Liver (tissue), 9 donors: ENCODE data around the gene TCF12. TPM values are rescaled to one million over a fixed set of nuclear protein-coding genes. Genes with fewer than 3 reads are reported as not detected.

Source experiments
- DNase-seq: peaks from one replicate; pipeline ENCODE4 v3.0.0-alpha.2; 2017; ENCODE audit warnings: low spot score
- H3K27ac ChIP-seq, 2 donors: one replicate each; pipeline ENCODE4 v1.7.0; 2013; ENCODE audit warnings: inconsistent platforms in 2 of 2, low read length in 2 of 2, control low read depth in 1 of 2, low read depth in 1 of 2, mild to moderate bottlenecking in 1 of 2
- H3K27me3 ChIP-seq, 4 donors: one replicate each; pipeline versions ENCODE4 v1.6.1 to v1.7.0; 2013; ENCODE audit warnings: low read length in 3 of 4, inconsistent platforms in 1 of 4, mild to moderate bottlenecking in 1 of 4, moderate library complexity in 1 of 4; ENCODE audit not compliant: control insufficient read depth in 4 of 4, insufficient read depth in 4 of 4
- H3K36me3 ChIP-seq, 4 donors: one replicate each; pipeline versions ENCODE4 v1.6.1 to v1.7.0; 2013; ENCODE audit warnings: low read length in 3 of 4, mild to moderate bottlenecking in 3 of 4, low read depth in 1 of 4, moderate library complexity in 1 of 4; ENCODE audit not compliant: control insufficient read depth in 4 of 4, insufficient read depth in 3 of 4
- H3K4me1 ChIP-seq, 4 donors: one replicate each; pipeline versions ENCODE4 v1.6.1 to v1.7.0; 2013; ENCODE audit warnings: low read length in 3 of 4, mild to moderate bottlenecking in 3 of 4, moderate library complexity in 1 of 4; ENCODE audit not compliant: control insufficient read depth in 4 of 4, insufficient read depth in 4 of 4
- H3K4me3 ChIP-seq, 3 donors: one replicate each; pipeline versions ENCODE4 v1.6.1 to v1.7.0; 2013; ENCODE audit warnings: low read length in 3 of 3, control low read depth in 1 of 3, low read depth in 1 of 3, mild to moderate bottlenecking in 1 of 3
- H3K9ac ChIP-seq, 2 donors: one replicate each; pipeline ENCODE4 v1.7.0; 2013; ENCODE audit warnings: low read length in 2 of 2, mild to moderate bottlenecking in 2 of 2, moderate library complexity in 2 of 2, control low read depth in 1 of 2, low read depth in 1 of 2
- H3K9me3 ChIP-seq, 4 donors: one replicate each; pipeline versions ENCODE4 v1.6.1 to v1.7.0; 2013; ENCODE audit warnings: low read length in 3 of 4; ENCODE audit not compliant: control insufficient read depth in 4 of 4
- FOXA1 ChIP-seq: IDR thresholded peaks from 2 replicates; pipeline ENCODE4 v1.6.1; 2016; ENCODE audit warnings: antibody characterized with exemption
- FOXA2 ChIP-seq: IDR thresholded peaks from 2 replicates; pipeline ENCODE4 v1.6.1; 2016; ENCODE audit warnings: antibody characterized with exemption
- GABPA ChIP-seq, 2 donors: IDR thresholded peaks in 1 of 2; conservative IDR thresholded peaks in 1 of 2; 2 replicates each; pipeline ENCODE4 v1.6.1; 2016; ENCODE audit warnings: antibody characterized with exemption in 2 of 2, mild to moderate bottlenecking in 1 of 2, moderate library complexity in 1 of 2
- HNF4A ChIP-seq, 2 donors: conservative IDR thresholded peaks; 2 replicates each; pipeline ENCODE4 v1.6.1; 2016; ENCODE audit warnings: antibody characterized with exemption in 2 of 2, mild to moderate bottlenecking in 2 of 2
- JUND ChIP-seq, 2 donors: IDR thresholded peaks; 2 replicates each; pipeline ENCODE4 v1.6.1; 2016; ENCODE audit warnings: antibody characterized with exemption in 2 of 2
- RAD21 ChIP-seq, 2 donors: IDR thresholded peaks; 2 replicates each; pipeline ENCODE4 v1.6.1; 2016; ENCODE audit warnings: antibody characterized with exemption in 2 of 2, mild to moderate bottlenecking in 2 of 2
- RXRA ChIP-seq, 2 donors: IDR thresholded peaks; 2 replicates each; pipeline ENCODE4 v1.6.1; 2017 to 2018; ENCODE audit warnings: antibody characterized with exemption in 2 of 2, mild to moderate bottlenecking in 1 of 2
- SP1 ChIP-seq: IDR thresholded peaks from 2 replicates; pipeline ENCODE4 v1.6.1; 2018; ENCODE audit warnings: antibody characterized with exemption, mild to moderate bottlenecking
- TAF1 ChIP-seq: conservative IDR thresholded peaks from 2 replicates; pipeline ENCODE4 v1.6.1; 2016; ENCODE audit warnings: antibody characterized with exemption, mild to moderate bottlenecking
- WGBS: extraction: QIAGEN DNeasy Blood & Tissue Kit; methylation state at CpG from one replicate; pipeline ENCODE4 v1.1.7; 2013; 5-methylcytosine and 5-hydroxymethylcytosine counted together
- polyA plus RNA-seq, 2 donors: library from polyadenylated mRNA; stranded (reverse) in 1 of 2; unstranded in 1 of 2; fragments of 200-250 nt in 1 of 2; fragments of >200 nt in 1 of 2; fragmentation: Nextera tagmentation in 1 of 2; extraction: Ambion mirVana in 1 of 2; gene quantifications; one replicate each; pipeline versions ENCODE4 v1.2.1 to v1.2.3, GENCODE V29; 2013 to 2015
- total RNA-seq, 2 donors: library from RNA; depleted of rRNA; stranded (reverse); fragments of >200 nt; gene quantifications; one replicate each; pipeline ENCODE4 v1.2.3, GENCODE V29; 2014
- TF ChIP-seq, protein P1 (sequence below): IDR thresholded peaks from 2 replicates; pipeline ENCODE4 v1.6.1; 2016; ENCODE audit warnings: antibody characterized with exemption
- TF ChIP-seq, protein P2 (sequence below): IDR thresholded peaks from 2 replicates; pipeline ENCODE4 v1.6.1; 2016; ENCODE audit warnings: antibody characterized with exemption
- TF ChIP-seq, protein P3 (sequence below): IDR thresholded peaks from 2 replicates; pipeline ENCODE4 v1.6.1; 2016; ENCODE audit warnings: antibody characterized with exemption
- TF ChIP-seq, protein P4 (sequence below): fragments of 150-350 bp; IDR thresholded peaks from 2 replicates; pipeline ENCODE4 v1.5.1; 2017; ENCODE audit warnings: improper control_type of control experiment, low read depth, low read length; ENCODE audit not compliant: missing input control
- TF ChIP-seq, protein P5 (sequence below): IDR thresholded peaks from 2 replicates; pipeline ENCODE4 v1.6.1; 2016; ENCODE audit warnings: antibody characterized with exemption, mild to moderate bottlenecking
- donor health status: healthy.
- donor health status: healthy.
- donor health status: healthy.
- donor health status: healthy.
- donor health status: healthy.

TCF12 gene
- total and polyA plus RNA-seq, 4 donors, result 8.7 to 38.3 (median 22.3) TPM

DNA sequence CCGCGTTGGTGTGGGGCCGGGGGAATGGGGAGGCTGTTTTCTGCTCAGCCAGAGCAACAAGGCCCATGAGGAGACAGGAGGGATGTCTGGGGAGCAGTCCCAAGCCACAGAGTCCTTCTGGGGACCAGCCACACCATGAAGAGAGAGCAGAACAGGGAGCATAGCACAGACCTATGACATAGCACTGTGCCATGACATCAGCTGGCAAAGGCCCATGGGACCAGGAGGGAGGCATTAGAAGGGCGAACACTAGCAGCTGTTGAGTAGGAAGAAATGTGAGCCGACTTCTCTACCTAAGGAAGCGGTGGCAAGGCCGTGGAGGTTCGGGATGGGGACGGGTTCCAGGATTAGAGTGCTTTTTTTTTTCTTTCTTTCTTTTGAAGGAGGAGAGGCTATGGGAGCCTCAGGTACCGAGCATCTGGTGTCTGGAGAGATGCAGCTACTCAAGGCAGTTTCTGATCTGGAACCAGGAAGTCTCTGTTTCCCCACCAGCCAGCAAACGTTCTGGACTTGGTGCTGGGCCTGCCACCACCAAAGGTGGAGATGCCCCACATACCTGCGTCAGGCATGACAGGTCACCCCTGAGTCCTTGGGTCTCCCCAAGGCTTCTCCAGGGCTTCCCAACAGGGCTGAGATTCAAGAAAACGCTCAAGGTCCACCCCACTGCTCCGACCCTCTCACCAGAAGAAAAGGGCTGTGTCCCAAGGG is 380.6 kb downstream of the TCF12 start:
- Histone ChIP-seq H3K27me3 (no peaks in the 10 kb centered on the region), H3K27ac (no peak overlapping the region), H3K36me3 (no peaks in the 10 kb centered on the region), H3K9me3 (no peaks in the 10 kb centered on the region), H3K9ac (no peak overlapping the region), H3K4me3 (no peak overlapping the region), H3K4me1 (no peaks in the 10 kb centered on the region)
- DNase-seq, result no peak
- TF ChIP-seq FOXA2 (no peak), FOXA1 (no peak), HNF4A (conservative IDR thresholded peaks at IDR 0.05) (no peak)
- TF ChIP-seq, protein P1, sequence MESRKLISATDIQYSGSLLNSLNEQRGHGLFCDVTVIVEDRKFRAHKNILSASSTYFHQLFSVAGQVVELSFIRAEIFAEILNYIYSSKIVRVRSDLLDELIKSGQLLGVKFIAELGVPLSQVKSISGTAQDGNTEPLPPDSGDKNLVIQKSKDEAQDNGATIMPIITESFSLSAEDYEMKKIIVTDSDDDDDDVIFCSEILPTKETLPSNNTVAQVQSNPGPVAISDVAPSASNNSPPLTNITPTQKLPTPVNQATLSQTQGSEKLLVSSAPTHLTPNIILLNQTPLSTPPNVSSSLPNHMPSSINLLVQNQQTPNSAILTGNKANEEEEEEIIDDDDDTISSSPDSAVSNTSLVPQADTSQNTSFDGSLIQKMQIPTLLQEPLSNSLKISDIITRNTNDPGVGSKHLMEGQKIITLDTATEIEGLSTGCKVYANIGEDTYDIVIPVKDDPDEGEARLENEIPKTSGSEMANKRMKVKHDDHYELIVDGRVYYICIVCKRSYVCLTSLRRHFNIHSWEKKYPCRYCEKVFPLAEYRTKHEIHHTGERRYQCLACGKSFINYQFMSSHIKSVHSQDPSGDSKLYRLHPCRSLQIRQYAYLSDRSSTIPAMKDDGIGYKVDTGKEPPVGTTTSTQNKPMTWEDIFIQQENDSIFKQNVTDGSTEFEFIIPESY, result no peak
- 90% methylated on average over 14 of the region's 14 CpGs for WGBS

DNA sequence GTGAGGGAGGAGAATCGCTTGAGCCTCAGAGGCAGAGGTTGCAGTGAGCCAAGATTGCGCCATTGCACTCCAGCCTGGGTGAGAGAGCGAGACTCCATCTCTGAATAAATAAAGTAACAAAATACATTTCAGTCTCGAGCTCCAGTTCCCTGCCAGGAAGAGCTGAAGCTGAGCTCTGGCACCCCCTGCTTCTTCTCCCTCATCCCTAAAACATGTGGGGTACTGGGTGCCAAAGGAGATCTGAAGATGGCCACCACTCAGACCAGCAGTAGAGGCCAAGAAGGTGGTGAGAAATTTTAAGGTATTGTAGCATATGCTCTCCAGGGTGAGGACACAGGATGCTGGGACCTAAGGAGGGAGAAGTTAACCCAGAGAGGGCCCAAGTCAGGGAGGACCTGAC is 382.9 kb downstream of the TCF12 start:
- Histone ChIP-seq H3K4me3 (no peak overlapping the region), H3K4me1 (peaks cover 0 to 5% (median 4%) of the 10 kb centered on the region in 4 donors)
- 85% methylated on average over 4 of the region's 4 CpGs for WGBS

DNA sequence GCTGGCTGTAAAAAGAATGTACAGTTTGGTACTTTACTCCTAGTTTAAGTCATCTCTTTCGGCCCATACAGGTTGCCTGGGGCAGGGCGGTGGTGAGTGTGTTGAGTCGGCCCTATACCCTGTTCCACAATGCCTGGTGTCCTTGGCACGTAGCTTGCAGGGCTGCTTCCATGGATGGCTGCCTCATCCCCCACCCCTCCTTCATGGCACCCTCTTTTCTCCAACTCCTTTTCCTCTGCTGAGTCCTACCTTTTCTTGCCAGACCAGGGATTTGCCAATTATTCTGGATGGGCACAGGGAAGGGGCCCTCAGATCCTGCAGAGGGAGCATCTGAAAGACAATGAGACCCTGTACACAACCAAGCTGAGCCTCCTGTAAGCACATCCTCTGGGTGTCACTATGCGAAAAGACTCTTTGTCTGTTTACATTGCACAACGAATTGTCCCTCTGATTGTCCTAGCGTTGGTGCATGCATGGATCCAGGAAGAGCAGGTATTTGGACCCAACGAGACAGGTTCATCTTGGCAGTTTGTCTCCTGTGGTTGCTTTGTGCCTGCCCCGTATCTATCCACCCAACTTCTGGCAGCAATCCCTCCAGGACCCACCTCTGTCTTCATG is 384.3 kb downstream of the TCF12 start:
- Histone ChIP-seq H3K36me3 (no peaks in the 10 kb centered on the region), H3K27me3 (no peaks in the 10 kb centered on the region), H3K4me3 (no peak overlapping the region), H3K27ac (no peak overlapping the region), H3K4me1 (peaks cover 5 to 18% (median 10%) of the 10 kb centered on the region in 4 donors), H3K9ac (no peak overlapping the region), H3K9me3 (no peaks in the 10 kb centered on the region)
- 71% methylated on average over 9 of the region's 9 CpGs for WGBS
- no peak for DNase-seq
- TF ChIP-seq RXRA (IDR thresholded peaks at IDR 0.05) (no peak), SP1 (no peak), RAD21 (IDR thresholded peaks at IDR 0.05) (no peak), JUND (IDR thresholded peaks at IDR 0.05) (no peak), GABPA (IDR thresholded peaks at IDR 0.05 in 1 of 2, conservative IDR thresholded peaks at IDR 0.05 in 1 of 2) (no peak), TAF1 (no peak), FOXA1 (no peak)
- TF ChIP-seq, protein P2, sequence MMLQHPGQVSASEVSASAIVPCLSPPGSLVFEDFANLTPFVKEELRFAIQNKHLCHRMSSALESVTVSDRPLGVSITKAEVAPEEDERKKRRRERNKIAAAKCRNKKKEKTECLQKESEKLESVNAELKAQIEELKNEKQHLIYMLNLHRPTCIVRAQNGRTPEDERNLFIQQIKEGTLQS, result no peak
- TF ChIP-seq, protein P3, sequence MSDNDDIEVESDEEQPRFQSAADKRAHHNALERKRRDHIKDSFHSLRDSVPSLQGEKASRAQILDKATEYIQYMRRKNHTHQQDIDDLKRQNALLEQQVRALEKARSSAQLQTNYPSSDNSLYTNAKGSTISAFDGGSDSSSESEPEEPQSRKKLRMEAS, result no peak
- TF ChIP-seq, protein P4, sequence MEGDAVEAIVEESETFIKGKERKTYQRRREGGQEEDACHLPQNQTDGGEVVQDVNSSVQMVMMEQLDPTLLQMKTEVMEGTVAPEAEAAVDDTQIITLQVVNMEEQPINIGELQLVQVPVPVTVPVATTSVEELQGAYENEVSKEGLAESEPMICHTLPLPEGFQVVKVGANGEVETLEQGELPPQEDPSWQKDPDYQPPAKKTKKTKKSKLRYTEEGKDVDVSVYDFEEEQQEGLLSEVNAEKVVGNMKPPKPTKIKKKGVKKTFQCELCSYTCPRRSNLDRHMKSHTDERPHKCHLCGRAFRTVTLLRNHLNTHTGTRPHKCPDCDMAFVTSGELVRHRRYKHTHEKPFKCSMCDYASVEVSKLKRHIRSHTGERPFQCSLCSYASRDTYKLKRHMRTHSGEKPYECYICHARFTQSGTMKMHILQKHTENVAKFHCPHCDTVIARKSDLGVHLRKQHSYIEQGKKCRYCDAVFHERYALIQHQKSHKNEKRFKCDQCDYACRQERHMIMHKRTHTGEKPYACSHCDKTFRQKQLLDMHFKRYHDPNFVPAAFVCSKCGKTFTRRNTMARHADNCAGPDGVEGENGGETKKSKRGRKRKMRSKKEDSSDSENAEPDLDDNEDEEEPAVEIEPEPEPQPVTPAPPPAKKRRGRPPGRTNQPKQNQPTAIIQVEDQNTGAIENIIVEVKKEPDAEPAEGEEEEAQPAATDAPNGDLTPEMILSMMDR, result no peak

More for the DNA sequence above, 382.9 kb downstream of the TCF12 start:
- TF ChIP-seq, protein P5, sequence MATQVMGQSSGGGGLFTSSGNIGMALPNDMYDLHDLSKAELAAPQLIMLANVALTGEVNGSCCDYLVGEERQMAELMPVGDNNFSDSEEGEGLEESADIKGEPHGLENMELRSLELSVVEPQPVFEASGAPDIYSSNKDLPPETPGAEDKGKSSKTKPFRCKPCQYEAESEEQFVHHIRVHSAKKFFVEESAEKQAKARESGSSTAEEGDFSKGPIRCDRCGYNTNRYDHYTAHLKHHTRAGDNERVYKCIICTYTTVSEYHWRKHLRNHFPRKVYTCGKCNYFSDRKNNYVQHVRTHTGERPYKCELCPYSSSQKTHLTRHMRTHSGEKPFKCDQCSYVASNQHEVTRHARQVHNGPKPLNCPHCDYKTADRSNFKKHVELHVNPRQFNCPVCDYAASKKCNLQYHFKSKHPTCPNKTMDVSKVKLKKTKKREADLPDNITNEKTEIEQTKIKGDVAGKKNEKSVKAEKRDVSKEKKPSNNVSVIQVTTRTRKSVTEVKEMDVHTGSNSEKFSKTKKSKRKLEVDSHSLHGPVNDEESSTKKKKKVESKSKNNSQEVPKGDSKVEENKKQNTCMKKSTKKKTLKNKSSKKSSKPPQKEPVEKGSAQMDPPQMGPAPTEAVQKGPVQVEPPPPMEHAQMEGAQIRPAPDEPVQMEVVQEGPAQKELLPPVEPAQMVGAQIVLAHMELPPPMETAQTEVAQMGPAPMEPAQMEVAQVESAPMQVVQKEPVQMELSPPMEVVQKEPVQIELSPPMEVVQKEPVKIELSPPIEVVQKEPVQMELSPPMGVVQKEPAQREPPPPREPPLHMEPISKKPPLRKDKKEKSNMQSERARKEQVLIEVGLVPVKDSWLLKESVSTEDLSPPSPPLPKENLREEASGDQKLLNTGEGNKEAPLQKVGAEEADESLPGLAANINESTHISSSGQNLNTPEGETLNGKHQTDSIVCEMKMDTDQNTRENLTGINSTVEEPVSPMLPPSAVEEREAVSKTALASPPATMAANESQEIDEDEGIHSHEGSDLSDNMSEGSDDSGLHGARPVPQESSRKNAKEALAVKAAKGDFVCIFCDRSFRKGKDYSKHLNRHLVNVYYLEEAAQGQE, result no peak
- no peak for TF ChIP-seq SP1
- no peaks in the 10 kb centered on the region for H3K36me3 ChIP-seq
- H3K27ac ChIP-seq, result no peak overlapping the region
- no peaks in the 10 kb centered on the region for H3K9me3 ChIP-seq
- H3K27me3 ChIP-seq, result no peaks in the 10 kb centered on the region
- H3K9ac ChIP-seq, result no peak overlapping the region
- DNase-seq, result no peak
